Activated gamma-delta T cell (primary cell): ENCODE measurements around the gene TMEM221.
A peak's percentile ranks its signal among the peaks of the same experiment; 100 is the strongest.

Source experiments
- DNase-seq: peaks from one replicate; lab custom pipeline; 2025; lab: John Stamatoyannopoulos, UW

The TMEM221 gene

GRCh38 chr19:17473041-17473440 lies 24.6 kb upstream of the TMEM221 start:
- no peak for DNase-seq

- DNase-seq, result no peak
Observed at GRCh38 chr19:17471410-17472125, 23.1 kb upstream of the TMEM221 start.

- DNase-seq, result peak; percentile 81
Observed at GRCh38 chr19:17470068-17470841, 21.8 kb upstream of the TMEM221 start, which contains the start of gene SLC27A1. SLC27A1 (plus strand) TSS chr19:17470524; CDS start chr19:17470541, 17 bp downstream.

GRCh38 chr19:17469481-17470067 lies 21.1 kb upstream of the TMEM221 start:
- peak; percentile 63 for DNase-seq

- DNase-seq, result no peak
Observed at GRCh38 chr19:17469092-17469480, 20.6 kb upstream of the TMEM221 start.

- no peak for DNase-seq
Observed at GRCh38 chr19:17468302-17469091, 20.0 kb upstream of the TMEM221 start.

GRCh38 chr19:17467471-17468301 lies 19.2 kb upstream of the TMEM221 start:
- DNase-seq, result no peak

GRCh38 chr19:17466487-17466850 lies 18.0 kb upstream of the TMEM221 start:
- no peak for DNase-seq

- no peak for DNase-seq
Observed at GRCh38 chr19:17460372-17461230, 12.1 kb upstream of the TMEM221 start, which contains the start of gene NXNL1. NXNL1 (minus strand) TSS chr19:17460926; CDS start chr19:17460869, 57 bp downstream.

- no peak for DNase-seq
Observed at GRCh38 chr19:17458970-17459369, 10.5 kb upstream of the TMEM221 start.

GRCh38 chr19:17457616-17458015 lies 9.1 kb upstream of the TMEM221 start:
- no peak for DNase-seq

- DNase-seq, result no peak
Observed at GRCh38 chr19:17456127-17456526, 7.7 kb upstream of the TMEM221 start.

GRCh38 chr19:17455308-17456123 lies 7.0 kb upstream of the TMEM221 start:
- DNase-seq, result no peak

GRCh38 chr19:17454576-17455071 lies 6.2 kb upstream of the TMEM221 start:
- no peak for DNase-seq

- DNase-seq, result no peak
Observed at GRCh38 chr19:17451820-17452219, 3.4 kb upstream of the TMEM221 start.

- DNase-seq, result no peak
Observed at GRCh38 chr19:17450264-17451075, 2.0 kb upstream of the TMEM221 start.

- DNase-seq, result no peak
Observed at GRCh38 chr19:17447704-17448130, 751 bp downstream of the TMEM221 start.

- DNase-seq, result no peak
Observed at GRCh38 chr19:17445526-17446165, 2.8 kb downstream of the TMEM221 start.
